Activated CD8-positive, alpha-beta memory T cell treated with anti-CD3 and anti-CD28 coated beads for 36 hours (primary cell): ENCODE data around the gene SDK1. TPM values are rescaled to one million over a fixed set of nuclear protein-coding genes. Genes with fewer than 3 reads are reported as not detected.

Source experiments
- CTCF ChIA-PET: fragments of 350-600 bp; sonication (Branson Sonifier 250); formaldehyde crosslinking; loops from one replicate; lab custom pipeline; 2021; ENCODE audit warnings: antibody characterized with exemption; lab: Charles Lee
- POLR2A ChIA-PET: fragments of 350-600 bp; sonication (Branson Sonifier 250); formaldehyde crosslinking; loops from one replicate; lab custom pipeline; 2021; ENCODE audit warnings: antibody characterized with exemption; lab: Charles Lee
- total RNA-seq, 2 experiments: library from RNA; stranded (reverse); gene quantifications; one replicate each; pipeline ENCODE4 v1.2.3, GENCODE V29; 2021

Gene SDK1
- total RNA-seq, 2 experiments from 2014 or later: 0.15 to 0.50 TPM

DNA sequence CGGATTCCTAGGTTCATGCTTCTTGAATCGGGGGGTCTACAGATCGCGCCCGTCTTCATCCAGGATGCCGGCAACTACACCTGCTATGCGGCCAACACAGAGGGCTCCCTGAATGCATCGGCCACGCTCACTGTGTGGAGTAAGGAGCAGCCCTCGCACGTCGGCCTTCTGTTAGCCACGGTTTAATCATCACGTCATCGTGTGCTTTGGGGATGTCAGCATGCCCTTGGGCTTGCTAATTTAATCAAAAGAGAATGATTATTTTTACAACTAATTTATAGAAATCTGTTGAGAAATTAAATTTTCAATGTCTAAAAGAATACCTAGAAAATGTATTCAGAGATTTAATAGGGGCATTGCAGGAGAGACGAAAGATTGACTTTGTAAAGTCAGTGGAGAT, 668.2 kb downstream of the SDK1 start:
- POLR2A ChIA-PET: no interaction called here
- CTCF ChIA-PET: no interaction called here

- POLR2A ChIA-PET: no interaction called here
- CTCF ChIA-PET: no interaction called here
Measured at GRCh38 chr7:3971323-3971722, 670.3 kb downstream of the SDK1 start.

DNA sequence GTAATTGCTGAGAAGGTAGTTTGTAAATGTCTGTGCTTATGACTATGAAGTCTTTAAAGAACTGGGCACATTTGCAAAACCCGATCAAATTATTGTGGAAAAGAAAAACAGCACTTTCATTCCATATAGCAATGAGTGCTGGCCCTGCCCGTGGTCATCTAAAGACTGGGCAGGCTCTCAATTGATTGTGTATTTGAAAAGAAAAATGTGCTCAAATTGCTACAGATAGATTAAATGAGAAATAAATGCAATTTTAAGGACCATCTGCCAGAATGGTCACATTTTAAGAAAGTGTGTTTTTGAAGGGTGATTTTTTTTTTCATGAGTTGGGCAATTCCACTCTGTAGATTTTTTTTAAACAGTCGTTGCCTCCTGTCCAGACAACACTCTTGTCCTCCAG, 672.2 kb downstream of the SDK1 start:
- ChIA-PET CTCF (no interaction called here), POLR2A (no interaction called here)

- ChIA-PET CTCF (no interaction called here), POLR2A (no interaction called here)
Measured at GRCh38 chr7:3974329-3974728, 673.3 kb downstream of the SDK1 start.

- POLR2A ChIA-PET: no interaction called here
Measured at GRCh38 chr7:3975371-3975770, 674.3 kb downstream of the SDK1 start.

DNA sequence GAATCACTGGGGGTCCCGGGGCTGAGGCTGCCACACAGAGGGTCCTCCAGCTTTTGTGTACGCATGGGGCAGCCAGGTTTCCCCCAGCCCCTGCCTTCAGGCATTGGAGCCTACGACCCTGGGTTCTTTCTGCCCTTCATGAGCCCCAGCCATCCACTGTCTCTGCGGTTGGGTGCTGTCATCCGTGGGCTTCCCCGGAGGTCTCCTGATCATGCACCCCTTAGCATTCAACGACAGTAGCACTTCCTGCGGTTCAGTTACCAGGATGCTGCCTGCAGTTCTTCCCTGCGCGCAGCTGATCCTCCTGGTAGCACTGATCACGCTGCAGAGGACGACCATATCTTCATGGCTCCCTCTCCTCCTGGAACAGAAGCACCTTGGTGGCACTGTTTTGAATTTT, 676.3 kb downstream of the SDK1 start:
- POLR2A ChIA-PET: no interaction called here
- CTCF ChIA-PET: no interaction called here

More at GRCh38 chr7:3975371-3975770, 674.3 kb downstream of the SDK1 start:
- CTCF ChIA-PET: no interaction called here

DNA sequence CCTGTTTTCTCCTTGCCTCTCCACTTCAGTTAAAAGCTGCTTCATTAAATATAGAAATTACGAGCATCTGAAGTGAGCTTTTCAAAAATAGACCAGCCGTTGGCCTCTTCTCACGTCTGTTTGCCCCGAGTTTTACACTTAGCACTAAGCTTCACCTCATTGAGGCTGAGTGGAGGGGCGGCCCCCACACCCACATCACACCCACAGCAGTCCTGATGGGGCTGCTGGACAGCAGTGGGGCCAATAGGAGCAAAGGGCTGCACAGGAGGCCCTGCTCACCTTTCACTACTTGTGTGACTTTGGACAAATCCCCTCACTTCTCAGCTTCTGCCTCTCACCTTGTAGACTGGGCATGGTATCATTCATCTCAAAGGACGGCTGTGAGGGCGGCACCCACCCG, 677.8 kb downstream of the SDK1 start:
- ChIA-PET CTCF (no interaction called here), POLR2A (no interaction called here)

DNA sequence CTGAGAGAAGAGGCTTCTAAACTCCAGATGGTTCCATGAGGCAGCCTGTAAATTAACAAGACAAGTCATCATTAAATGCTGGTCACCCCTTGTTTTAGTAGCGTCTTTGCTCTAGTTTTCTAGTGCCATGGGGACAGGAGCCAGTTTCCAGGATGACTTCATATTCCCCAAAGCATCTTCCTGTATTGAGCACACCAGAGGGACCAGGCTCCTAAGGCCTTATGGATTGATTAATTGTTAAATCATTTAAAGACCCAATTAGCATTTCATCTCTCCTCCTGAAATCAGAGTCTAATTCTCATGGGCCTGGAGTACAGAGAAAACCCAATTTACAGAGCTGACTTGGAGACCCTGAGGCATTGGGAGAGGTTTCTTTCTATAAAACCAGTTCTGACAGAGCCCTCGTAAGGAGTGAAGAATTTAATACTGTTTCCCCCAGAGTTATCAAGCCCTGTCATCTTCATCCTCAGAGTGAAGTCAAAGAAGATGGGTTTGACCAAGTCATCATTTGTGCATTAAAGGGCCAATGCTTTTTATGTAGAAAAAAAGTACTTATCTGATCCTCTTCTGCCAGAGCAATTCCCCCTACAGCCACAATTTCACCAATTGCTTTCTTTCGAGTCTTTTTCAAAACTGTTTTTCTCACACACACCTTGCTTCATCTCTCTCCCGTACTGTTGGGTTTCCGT, 678.7 kb downstream of the SDK1 start:
- POLR2A ChIA-PET: no interaction called here
- CTCF ChIA-PET: no interaction called here

DNA sequence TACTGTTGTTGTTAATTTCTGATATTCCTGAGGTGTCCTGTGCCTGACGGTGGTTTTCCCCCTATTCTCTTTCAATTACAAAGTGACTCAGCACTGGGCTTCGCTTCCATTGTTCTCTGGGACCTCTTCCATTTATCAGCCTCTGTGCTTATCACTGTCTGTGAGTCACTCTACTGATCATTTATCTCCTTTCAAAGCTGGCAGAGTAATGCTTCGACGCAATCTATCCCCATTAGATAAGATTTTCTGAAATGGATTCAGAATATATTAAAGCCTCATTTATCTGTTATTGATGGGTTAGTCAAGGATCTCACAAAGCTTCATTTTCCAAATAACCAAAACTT, 679.2 kb downstream of the SDK1 start:
- ChIA-PET POLR2A (no interaction called here), CTCF (no interaction called here)

DNA sequence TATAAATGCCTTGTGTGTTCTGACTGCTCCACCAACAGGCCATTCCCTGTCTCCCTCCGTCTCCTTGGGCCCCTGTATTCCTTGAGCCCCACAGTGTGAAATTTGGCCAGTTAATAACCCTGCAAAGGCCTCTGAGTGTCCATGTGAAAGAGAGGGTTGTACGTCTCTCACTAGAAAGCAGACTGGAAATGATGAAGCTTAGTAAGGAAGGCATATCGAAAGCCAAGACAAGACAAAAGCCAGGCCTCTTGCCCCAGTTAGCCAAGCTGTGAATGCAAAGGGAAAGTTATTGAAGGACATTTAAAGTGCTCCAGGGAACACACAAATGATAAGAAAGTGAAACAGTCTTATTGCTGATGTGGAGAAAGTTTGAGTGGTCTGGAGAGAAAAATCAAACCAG, 680.2 kb downstream of the SDK1 start:
- CTCF ChIA-PET: no interaction called here
- POLR2A ChIA-PET: no interaction called here

DNA sequence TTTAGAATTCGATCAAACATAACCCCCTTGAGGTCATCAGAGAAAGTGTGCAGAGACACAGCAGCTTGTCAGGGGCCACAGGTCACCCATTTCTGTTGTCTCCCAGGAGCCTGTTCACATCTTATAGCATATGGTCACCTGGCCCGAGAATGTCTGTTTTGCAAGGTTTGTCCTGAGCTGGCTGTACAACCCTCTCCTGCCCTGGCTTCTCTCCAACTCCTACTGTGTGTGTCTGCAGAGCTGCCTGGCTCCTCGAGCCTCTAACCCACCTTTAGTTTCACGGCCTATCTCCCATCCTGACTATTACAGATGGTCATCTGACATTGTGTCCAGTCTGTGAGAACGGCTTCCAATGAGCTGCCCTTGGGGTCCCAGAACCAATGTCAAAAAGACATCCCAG, 683.4 kb downstream of the SDK1 start:
- ChIA-PET POLR2A (no interaction called here), CTCF (no interaction called here)

DNA sequence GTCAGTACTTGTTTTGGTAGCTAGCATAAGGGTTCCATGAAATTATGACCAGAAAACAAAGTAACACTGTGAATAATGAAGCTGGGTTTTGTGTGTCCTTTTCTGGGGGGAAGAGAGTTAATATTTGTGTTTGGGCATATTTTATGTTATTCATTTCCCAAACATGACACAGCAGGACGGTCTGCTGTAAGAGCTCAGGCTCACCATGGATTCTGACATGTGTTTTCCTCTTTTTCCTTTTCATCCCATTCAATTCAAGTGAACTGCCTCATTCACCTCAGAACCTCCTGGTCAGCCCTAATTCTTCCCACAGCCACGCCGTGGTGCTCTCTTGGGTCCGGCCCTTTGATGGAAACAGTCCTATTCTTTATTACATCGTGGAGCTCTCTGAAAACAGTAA, 685.9 kb downstream of the SDK1 start:
- ChIA-PET POLR2A (no interaction called here), CTCF (no interaction called here)

- CTCF ChIA-PET: no interaction called here
- POLR2A ChIA-PET: no interaction called here
Measured at GRCh38 chr7:3987426-3987927, 686.4 kb downstream of the SDK1 start.

GRCh38 chr7:3989723-3990122, 688.7 kb downstream of the SDK1 start:
- POLR2A ChIA-PET: no interaction called here
- CTCF ChIA-PET: no interaction called here

DNA sequence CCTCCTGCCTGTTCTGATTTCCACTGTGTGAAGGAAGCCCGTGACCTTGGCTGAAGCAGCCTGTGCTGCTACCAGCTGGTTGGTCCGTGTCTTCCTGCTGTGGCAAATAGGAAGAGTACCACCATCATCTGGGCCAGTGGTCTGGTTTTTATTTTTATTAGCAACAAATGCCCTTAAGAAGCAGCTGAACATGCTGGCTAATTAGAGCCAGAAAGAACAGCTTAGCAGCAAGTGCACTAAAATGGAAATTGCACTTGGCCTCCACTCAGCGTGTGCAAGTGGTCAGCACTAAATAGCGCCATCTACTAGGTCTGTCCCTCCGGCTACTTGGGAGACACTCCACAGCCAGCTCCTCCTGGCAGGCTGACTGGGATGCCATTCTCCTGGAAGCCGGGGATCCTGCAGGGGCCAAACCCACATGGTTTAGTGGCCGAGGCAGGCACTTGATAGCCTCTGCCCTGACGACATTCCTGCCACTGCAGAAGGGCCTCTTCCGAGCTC, 690.7 kb downstream of the SDK1 start:
- ChIA-PET CTCF (no interaction called here), POLR2A (no interaction called here)

- CTCF ChIA-PET: no interaction called here
- POLR2A ChIA-PET: no interaction called here
Measured at GRCh38 chr7:3992841-3993240, 691.8 kb downstream of the SDK1 start.

GRCh38 chr7:3994764-3995163, 693.7 kb downstream of the SDK1 start:
- ChIA-PET CTCF (no interaction called here), POLR2A (no interaction called here)

DNA sequence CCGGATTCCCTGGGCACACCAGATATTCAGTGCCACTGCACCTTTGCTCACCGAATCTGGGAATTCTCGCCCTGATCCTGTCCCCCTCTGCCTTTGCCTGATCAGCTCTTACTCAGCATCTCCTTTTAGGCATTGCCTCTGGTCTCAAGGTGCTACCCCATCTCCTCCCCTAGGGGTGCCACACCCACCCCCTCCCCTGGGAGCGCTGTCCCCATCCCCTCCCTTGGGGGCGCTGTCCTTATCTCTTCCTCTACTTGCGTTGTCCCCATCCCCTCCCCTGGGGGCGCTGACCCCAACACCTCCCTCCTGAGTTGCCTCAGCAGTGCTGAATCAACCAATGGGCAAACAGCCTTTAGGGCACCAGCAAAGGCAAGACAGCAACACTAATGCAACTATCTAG, 694.1 kb downstream of the SDK1 start:
- ChIA-PET CTCF (no interaction called here), POLR2A (no interaction called here)

DNA sequence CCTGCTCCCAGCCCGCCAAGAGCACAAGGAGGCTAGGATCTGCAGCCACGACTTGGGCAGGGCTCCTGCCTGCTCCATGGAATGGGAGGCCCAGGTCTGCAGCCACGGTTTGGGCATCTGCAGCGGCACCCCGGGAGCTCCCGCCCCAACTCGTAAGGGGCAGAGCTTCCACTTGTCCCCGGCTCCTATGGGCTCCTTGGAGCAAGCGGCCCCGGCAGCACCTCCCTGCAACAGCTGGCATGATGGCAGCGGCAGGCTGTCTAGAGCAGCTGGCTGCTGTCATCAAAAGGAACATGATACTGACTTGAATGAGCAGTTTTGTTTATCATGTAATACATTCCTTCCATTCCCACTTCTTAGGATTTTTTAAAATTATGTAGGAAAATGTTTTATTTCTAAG, 697.0 kb downstream of the SDK1 start:
- ChIA-PET POLR2A (no interaction called here), CTCF (interaction anchor here (0.5 to 1.3 kb wide), 2 partner anchors 11 to 113 kb away, joined by 3 read pairs; no protein-coding TSS in a partner anchor)

DNA sequence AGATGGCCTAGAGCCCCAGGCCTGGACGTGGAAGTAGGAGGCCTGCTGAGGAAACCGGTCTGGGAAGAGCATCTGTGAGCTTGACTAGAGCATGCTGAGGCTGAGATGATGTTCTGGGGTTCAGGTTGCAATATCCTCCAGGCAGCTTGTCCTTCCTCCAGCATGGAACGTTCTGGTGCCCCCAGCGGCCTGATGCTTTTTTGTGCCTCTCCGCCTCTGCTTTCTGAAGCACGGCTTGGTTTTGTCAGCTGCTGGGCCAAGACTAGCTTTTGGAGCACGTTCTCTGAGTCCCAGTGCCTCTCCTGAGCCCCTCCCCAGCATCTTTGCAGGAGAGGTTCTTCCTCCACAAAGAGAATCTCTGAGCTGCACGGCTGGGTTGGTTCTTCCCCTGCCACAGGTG, 699.1 kb downstream of the SDK1 start:
- ChIA-PET POLR2A (no interaction called here), CTCF (no interaction called here)

DNA sequence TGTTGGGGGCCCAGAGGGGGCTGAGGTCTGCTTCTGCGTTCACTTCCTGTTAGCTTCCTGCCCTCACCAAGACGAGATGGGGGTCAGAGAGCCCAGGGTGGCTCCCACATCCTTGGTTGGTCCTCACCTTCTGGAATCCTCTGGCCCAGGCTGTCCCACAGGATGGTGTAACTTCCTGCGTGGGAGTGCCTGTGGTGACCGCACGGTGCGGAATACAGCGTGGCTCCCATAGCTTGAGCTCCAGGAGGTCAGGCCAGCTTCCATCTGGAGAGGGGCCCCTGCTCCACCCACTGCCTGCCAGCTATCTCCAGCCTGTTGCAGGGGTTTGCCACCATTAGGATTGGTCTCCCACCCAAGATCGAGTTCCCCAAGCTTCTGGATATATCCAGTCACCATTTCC, 699.9 kb downstream of the SDK1 start:
- POLR2A ChIA-PET: no interaction called here
- CTCF ChIA-PET: no interaction called here

- CTCF ChIA-PET: no interaction called here
- POLR2A ChIA-PET: no interaction called here
Measured at GRCh38 chr7:4001742-4002141, 700.7 kb downstream of the SDK1 start.
